ENCODE results near the gene EAF1. TPM values are rescaled to one million over a fixed set of nuclear protein-coding genes. Genes with fewer than 3 reads are reported as not detected.

The EAF1 gene
- total and polyA plus RNA-seq, 8 donors: 17.4 to 23.0 (median 19.9) TPM

DNA sequence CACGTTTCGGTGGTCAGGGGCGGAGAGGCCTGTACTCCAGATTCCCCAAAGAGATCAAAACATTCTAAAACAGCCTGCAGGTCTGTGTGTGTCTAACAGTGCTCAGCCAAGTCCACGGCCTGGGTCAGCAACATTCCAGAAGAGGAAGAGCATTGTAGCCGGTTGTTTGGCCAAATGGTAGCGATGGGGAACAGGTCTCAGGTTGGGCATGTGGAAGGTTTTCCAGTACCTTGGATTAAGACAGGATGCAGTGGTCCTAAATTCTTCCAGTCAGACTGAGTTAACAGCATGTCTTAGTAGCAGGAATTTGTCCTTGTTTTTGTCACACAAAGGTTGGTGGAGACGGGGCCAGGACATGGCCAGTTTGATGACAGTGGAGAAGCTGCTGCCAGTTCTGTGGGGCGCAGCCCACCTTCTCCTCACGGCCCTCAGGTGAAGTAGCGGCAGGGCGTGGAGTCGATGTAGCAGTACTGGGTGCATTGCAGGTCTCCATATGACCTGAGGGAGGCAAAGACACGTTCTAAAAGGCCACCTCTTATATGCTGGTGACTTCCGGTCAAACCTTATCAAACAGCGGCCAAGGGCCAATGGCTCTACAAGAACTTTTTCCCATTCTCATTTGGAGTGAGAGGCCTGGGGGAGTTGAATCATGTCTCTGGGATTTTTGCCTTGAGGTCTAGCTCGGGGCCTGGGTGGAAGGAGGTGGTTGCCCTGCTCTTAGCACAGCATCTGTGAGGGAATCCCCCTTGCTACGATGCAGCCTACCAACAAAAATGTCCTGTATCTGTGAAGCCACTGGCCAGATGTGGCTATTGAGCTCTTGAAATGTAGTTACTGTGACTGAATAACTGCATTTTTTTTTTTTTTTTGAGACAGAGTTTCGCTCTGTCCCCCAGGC is 24.1 kb downstream of the EAF1 start:
- no peaks in the 10 kb centered on the region for H3K27me3 ChIP-seq
- H3K9me3 ChIP-seq: no peaks in the 10 kb centered on the region
- H3K36me3 ChIP-seq: no peaks in the 10 kb centered on the region
- H3K4me1 ChIP-seq: no peaks in the 10 kb centered on the region
- H3K4me3 ChIP-seq: no peak overlapping the region
- intact Hi-C loops (cut with DNase I): no loop called here
- TF ChIP-seq, protein P1, sequence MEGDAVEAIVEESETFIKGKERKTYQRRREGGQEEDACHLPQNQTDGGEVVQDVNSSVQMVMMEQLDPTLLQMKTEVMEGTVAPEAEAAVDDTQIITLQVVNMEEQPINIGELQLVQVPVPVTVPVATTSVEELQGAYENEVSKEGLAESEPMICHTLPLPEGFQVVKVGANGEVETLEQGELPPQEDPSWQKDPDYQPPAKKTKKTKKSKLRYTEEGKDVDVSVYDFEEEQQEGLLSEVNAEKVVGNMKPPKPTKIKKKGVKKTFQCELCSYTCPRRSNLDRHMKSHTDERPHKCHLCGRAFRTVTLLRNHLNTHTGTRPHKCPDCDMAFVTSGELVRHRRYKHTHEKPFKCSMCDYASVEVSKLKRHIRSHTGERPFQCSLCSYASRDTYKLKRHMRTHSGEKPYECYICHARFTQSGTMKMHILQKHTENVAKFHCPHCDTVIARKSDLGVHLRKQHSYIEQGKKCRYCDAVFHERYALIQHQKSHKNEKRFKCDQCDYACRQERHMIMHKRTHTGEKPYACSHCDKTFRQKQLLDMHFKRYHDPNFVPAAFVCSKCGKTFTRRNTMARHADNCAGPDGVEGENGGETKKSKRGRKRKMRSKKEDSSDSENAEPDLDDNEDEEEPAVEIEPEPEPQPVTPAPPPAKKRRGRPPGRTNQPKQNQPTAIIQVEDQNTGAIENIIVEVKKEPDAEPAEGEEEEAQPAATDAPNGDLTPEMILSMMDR (IDR thresholded peaks at IDR 0.05): no peak
- no peak overlapping the region for H3K27ac ChIP-seq
- ATAC-seq (no peak), DNase-seq (no peak)

DNA sequence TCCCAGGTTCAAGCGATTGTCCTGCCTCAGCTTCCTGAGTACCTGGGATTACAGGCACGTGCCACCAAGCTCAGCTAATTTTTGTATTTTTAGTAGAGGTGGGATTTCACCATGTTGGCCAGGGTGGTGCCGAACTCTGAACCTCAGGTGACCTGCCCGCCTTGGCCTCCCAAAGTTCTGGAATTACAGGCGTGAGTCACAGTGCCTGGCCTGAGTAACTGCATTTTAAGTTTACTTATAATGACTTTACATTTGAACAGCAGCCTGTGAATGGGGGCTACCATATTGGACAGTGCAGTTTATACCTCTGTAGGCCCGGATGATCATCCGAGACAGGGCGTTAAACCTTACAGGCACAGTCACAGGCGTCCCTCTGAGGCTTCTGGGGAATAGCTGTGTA is 24.8 kb downstream of the EAF1 start:
- DNase-seq (no peak), ATAC-seq (no peak)
- H3K9me3 ChIP-seq: no peaks in the 10 kb centered on the region
- H3K27ac ChIP-seq: no peak overlapping the region
- TF ChIP-seq, protein P1 (IDR thresholded peaks at IDR 0.05): no peak
- no peaks in the 10 kb centered on the region for H3K36me3 ChIP-seq
- H3K4me1 ChIP-seq: no peaks in the 10 kb centered on the region
- no peaks in the 10 kb centered on the region for H3K27me3 ChIP-seq
- intact Hi-C loops (cut with DNase I): no loop called here
- no peak overlapping the region for H3K4me3 ChIP-seq

DNA sequence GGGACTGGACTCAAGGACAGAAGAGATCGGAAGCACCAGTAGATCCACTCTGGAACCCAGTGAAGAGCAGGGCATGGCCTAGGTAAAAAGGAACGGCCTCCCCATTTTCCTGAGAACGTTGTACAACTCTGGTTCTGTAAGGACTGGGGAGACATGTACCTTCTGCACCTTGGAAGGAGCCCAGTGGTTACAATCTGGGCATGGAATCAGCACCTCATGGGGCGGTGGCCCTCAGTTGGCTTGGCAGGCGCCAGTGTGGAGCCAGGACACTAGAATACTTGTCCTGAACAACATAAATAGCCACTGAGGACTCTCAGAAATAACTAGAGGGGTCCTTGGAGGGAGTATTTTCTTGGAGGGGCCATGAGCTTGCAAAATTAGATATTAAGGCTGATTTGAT is 25.6 kb downstream of the EAF1 start:
- no peak for DNase-seq
- ATAC-seq: no peak
- H3K9me3 ChIP-seq: no peaks in the 10 kb centered on the region
- H3K27ac ChIP-seq: no peak overlapping the region
- TF ChIP-seq, protein P1 (IDR thresholded peaks at IDR 0.05): no peak
- H3K4me3 ChIP-seq: no peak overlapping the region
- no peaks in the 10 kb centered on the region for H3K27me3 ChIP-seq
- no peaks in the 10 kb centered on the region for H3K36me3 ChIP-seq
- peaks cover 0 to 1% of the 10 kb centered on the region in 2 donors for H3K4me1 ChIP-seq
- intact Hi-C loops (cut with DNase I): no loop called here

DNA sequence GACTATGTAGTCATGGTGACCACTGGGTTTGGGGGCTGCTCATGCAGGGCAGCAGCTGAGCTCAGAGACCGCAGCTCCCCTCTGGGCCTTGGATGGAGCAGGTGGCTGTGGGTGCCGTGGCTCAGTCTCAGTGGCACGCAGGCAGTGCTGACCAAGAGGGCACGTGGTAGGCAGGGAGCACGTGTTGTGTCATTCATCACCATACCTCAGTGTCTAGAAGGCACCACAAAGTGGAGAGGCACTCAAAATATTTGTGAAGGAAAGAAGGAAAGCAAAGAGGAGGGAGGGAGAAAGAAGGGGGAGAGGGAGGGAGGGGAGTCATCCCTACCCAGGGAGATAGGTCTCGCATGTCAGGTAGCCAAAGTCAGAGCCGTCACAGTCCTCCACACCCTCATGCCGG is 26.1 kb downstream of the EAF1 start:
- DNase-seq (no peak), ATAC-seq (no peak)
- H3K36me3 ChIP-seq: no peaks in the 10 kb centered on the region
- TF ChIP-seq, protein P1 (IDR thresholded peaks at IDR 0.05): no peak
- H3K4me3 ChIP-seq: no peak overlapping the region
- no peak overlapping the region for H3K27ac ChIP-seq
- no peaks in the 10 kb centered on the region for H3K27me3 ChIP-seq
- peaks cover 0 to 6% of the 10 kb centered on the region in 2 donors for H3K4me1 ChIP-seq
- intact Hi-C loops (cut with DNase I): no loop called here
- no peaks in the 10 kb centered on the region for H3K9me3 ChIP-seq

DNA sequence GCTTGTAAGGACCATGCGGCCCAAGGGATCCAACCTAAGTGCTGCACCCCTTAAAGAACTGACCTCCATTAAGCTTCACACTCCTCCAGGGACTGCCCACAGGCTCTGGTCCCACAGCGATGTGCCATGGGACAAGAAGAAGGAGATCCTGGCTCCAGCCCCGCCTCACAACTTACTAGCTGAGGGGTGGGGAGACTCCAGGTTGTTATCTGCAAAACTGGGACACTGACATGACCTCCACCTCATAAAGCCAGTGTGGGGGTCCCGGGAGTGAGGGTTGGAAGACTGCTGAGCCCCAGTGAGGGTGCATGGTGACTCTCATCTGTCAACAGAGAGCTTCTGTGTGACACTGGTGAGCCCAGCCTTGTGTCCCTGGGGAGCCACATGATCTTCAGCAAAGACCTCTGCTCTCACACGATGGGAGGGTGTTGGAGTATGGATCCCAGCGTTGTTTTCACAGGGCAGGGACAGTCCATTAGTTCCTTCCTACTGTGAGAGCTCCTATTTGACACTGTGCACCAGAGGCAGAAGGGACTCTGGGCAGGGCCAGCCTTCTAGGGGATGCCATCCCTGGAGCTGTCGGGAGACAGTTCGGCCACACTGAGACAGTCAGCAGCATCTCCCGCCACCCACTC is 26.7 kb downstream of the EAF1 start:
- Histone ChIP-seq H3K9me3 (no peaks in the 10 kb centered on the region), H3K36me3 (no peaks in the 10 kb centered on the region), H3K4me1 (peaks cover 0 to 6% of the 10 kb centered on the region in 2 donors), H3K4me3 (no peak overlapping the region), H3K27ac (no peak overlapping the region), H3K27me3 (no peaks in the 10 kb centered on the region)
- DNase-seq (no peak), ATAC-seq (no peak)
- intact Hi-C loops (cut with DNase I): no loop called here
- TF ChIP-seq, protein P1 (IDR thresholded peaks at IDR 0.05): no peak

All from left lung (tissue), 10 donors.